DMS 273 treated with DMSO at 0.1 percent for 48 hours (cell line): ENCODE data around the gene PNPLA1.
"Not testable (repeated sequence)": the region's sequence is repeated elsewhere in the genome, so short reads cannot be mapped to it uniquely, and the experiment has no call there.

ENCODE experiments used
- DNase-seq: peaks from one replicate; lab custom pipeline; 2025; lab: John Stamatoyannopoulos, UW

The PNPLA1 gene

DNA sequence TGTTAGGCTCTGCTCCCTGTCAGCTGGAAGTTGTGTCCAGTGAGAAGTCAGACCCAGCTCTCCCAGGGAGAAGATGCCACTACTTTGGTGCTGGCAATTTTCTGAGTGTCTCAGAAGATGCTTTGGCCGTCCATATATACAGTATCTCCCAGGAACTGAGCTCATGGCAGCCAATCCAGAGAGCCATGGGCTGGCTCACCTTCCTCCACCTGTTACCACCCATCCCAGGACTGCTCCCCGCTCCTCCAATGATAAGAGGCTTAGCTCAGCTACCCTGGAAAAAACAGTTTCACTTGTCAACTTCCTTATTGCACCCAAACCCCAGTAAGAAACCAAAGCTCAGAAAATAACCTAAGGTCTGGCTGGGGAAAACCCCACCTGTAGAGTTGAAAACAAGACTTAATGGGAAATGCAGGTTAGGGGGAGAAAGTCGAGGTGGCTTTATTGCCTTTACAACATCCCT lies 67.0 kb downstream of the PNPLA1 start, which contains the start of gene BNIP5:
BNIP5 (minus strand) TSS at position 110 of the 463 bp plus-strand sequence. CDS start 6,198 bp downstream, outside the sequence.
- no peak for DNase-seq

- no peak for DNase-seq
Measured at GRCh38 chr6:36337814-36338213, 68.0 kb downstream of the PNPLA1 start.

DNA sequence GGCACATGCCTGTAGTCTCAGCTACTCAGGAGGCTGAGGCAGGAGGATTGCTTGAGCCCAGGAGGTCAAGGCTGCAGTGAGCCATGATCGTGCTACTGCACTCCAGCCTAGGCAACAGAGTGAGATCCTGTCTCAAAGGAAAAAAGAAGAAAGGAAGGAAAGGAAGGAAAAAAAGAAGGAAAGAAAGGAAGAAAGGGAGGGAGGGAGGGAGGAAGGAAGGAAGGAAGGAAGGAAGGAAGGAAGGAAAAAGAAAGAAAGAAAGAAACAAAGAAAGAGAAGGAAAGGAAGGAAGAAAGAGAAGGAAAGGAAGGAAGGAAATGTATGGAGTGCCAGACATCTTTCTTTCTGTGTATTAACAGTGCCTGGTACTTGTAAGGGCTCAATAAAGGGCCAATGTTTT lies 68.4 kb downstream of the PNPLA1 start:
- DNase-seq = not testable (repeated sequence)

DNA sequence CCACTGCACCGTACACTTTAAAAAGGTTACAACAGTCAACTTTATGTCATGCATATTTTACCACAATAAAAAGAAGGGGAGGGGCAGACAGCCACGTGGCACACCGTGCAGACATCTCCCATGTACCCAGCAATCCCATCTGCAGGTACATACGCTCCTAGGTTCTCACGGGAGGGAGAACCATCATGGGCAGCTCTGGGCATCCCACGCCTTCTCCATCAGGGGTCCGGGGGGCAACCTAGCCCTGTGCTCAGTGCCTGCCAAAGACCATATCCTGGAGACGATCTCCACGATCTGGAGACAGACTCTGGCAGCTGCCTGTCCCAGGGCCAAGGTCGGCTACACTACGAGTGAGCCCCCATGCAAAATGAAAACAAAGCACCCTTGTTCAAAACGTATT lies 69.3 kb downstream of the PNPLA1 start:
- DNase-seq = no peak

GRCh38 chr6:36340306-36340617 lies 70.4 kb downstream of the PNPLA1 start:
- DNase-seq = no peak

DNA sequence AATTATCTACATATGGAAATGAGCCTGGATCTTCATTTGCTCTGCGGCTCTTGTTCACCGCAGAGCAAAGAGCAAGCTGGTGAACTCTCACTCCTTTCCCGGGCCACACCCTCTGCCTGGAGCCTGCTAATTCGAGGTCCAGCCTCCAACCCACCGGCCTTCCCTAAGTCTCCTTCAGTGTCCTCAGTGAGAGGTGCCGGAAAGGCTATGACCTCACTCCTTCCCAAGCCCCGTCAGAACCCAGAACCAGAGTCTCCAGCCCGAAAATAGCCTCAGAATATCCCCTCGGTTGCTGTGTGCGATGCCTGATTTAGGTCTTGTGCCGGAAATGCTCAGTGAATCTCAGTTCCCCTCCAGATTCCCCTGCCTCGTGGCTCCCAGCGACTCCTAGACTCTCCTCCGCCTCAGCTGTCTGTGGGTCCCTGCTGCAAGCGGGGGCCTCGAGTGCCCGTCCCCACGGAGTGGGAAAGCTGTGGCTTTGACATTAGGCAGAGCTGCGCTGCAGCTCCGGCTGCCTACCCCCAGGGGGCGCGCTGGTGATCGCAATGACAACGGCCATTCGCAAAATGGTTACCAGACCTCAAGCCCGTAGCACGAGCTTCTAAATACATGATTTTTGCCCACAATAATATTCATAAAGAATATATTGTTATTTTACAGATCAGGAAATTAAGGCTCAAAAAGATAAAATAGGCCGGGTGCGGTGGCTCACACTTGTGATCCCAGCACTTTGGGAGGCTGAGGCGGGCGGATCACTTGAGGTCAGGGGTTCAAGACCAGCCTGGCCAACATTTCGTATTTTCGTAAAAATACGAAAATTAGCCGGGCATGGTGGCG lies 71.0 kb downstream of the PNPLA1 start:
- peak; percentile 5 for DNase-seq

DNA sequence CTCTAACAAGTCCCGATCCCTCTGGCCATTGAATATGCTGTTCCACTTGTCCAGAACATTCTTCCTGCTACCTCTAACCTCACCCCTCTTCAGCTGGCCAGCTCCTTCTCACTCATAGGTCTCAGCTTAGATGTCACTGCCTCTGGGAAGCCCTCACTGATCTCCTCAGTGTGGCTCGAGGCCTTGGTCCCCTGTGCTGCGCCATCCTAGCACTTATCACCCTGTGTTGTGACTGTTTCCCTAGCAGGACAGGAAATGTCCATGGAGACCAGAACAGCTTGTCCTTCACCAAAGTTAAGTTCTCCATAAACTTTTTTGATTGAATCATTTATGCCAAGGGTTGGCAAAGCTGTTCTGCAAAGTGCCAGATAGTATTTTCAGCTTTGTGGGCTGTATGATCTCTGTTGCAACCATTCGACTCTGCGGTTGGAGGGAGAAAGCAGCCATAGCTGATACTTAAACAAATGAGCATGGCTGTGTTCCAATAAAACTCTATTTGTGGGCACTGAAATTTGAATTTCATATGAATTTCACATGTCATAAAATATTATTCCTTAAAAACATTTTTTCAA lies 73.3 kb downstream of the PNPLA1 start:
- no peak for DNase-seq

GRCh38 chr6:36345681-36346466 lies 76.0 kb downstream of the PNPLA1 start:
- no peak for DNase-seq

- DNase-seq = no peak
Measured at GRCh38 chr6:36346486-36347273, 76.8 kb downstream of the PNPLA1 start.

DNA sequence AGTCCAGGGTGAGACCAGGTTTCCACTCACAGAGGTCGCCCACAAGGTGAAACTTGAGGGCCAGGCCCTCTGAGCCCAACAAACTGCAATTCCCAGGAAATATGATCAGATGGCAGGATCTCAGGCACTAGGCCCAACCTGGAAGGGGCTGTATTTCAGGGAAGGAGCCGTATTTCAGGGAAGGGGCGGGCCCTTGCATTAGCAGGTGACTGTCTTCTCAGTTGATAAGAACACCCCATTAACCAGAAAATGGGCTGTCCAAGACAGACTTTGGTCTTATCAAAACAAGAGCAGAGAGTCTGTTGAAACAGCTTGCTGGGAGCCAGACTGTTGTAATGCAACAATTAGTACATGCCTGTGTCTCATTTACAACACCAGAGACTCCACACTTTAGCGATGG lies 77.8 kb downstream of the PNPLA1 start:
- no peak for DNase-seq

GRCh38 chr6:36349240-36349639 lies 79.4 kb downstream of the PNPLA1 start:
- DNase-seq = no peak

DNA sequence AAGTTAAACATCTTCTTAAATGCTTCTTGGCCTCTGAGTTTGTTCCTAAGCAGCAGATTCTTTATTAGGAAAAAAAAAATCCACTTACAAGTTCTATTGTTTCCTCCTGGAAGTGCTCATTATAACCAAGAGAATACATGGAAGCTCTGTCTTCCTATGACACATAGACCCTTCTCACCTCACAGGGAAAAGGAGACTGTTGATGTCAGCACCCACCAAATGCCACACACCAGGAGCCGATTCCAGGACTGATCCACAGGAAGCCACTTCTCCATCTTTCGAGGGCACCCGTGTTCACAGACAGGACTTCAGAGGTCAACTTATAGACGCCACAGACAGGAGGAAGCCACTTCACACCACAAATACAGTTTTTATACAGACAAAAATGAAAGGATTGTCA lies 80.2 kb downstream of the PNPLA1 start:
- no peak for DNase-seq

- DNase-seq = no peak
Measured at GRCh38 chr6:36350681-36351571, 81.1 kb downstream of the PNPLA1 start.

GRCh38 chr6:36352477-36353157 lies 82.8 kb downstream of the PNPLA1 start:
- no peak for DNase-seq

GRCh38 chr6:36353411-36353915 lies 83.6 kb downstream of the PNPLA1 start:
- no peak for DNase-seq

DNA sequence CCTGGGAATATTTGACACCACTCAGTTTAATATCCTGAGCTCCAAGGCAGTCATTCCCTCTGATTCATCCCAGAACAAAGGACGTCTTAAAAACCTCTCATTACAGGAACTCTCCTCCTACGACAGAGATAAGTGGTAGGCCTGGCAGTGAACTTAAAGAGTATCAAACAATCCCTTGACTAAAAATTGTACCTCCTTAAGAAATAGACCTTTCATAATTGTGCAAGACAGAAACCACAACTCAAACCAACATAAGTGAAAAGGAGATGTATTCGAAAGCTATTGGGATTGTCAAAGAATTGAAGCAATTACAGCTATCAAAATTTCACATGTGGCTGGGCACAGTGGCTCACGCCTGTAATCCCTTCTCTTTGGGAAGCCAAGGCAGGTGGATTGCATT lies 86.0 kb downstream of the PNPLA1 start:
- DNase-seq = no peak

DNA sequence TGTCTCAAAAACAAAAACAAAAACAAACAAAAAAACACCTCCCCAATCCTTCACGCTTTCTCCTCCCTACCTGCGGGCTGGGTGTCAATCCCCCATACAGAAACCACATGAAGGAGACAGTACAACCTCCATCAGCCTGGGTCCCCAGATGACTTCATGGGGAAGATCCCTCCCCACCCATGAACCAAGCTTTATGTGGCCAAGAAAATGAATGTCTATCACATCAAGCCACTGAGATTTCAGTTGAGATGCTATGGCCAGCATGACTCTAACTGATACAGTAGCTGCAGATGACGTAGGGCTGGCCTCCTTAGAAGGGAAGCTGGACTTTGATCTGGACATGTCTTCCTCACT lies 88.0 kb downstream of the PNPLA1 start:
- no peak for DNase-seq
